ENCODE data around the gene SUFU. TPM values are rescaled to one million over a fixed set of nuclear protein-coding genes. Genes with fewer than 3 reads are reported as not detected.

The SUFU gene
- total and polyA plus RNA-seq, 2 of the 13 experiments (the other 11 are each of a cell fraction or from before 2014, with no cell fraction given), result 2.9 to 5.5 TPM

DNA sequence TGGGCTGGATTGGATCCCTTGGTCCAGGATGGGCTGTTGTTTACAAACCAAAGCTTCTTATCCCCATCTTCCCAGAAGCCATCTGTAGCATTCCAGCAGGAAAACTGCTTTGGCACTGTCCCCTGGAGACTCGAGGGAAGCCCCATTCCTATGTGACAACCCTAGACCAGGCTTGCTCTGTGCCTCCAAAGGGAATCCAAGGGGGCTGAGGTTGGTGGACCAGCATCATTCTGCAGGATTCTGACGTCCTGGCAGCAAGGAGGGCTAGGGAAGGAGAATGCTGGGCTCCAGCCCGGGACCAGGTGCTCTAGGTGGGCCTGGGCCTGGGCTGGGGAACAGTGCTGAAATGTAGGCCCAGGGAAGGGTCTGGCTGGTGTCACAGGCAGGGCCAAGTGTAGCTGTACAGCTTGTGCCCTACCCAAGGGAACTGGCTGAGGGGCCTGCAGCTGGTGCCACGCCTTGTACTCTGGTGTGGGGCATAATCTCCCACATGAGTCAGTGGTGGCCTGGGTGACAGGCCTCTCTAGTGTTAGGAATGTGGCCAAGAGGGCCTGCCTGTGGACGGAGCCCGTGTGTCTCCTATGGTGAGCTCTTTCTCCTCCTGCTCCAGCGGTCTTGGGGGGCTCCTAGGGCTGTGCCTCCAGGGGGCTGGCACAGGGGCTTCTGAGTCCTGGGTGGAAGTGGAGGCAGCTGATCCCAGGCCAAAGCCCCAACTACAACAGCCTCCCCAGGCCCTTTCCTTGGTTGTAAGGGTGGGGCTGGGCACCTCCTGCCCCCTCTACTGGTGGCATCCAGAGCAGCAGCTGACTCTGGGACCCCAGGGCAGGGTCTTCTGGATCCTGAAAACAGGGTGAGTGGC, 165.7 kb downstream of the SUFU start (continued):
- TF ChIP-seq, protein P1, sequence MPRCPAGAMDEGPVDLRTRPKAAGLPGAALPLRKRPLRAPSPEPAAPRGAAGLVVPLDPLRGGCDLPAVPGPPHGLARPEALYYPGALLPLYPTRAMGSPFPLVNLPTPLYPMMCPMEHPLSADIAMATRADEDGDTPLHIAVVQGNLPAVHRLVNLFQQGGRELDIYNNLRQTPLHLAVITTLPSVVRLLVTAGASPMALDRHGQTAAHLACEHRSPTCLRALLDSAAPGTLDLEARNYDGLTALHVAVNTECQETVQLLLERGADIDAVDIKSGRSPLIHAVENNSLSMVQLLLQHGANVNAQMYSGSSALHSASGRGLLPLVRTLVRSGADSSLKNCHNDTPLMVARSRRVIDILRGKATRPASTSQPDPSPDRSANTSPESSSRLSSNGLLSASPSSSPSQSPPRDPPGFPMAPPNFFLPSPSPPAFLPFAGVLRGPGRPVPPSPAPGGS (CRISPR knock-in tag; IDR thresholded peaks at IDR 0.05), result no peak
- peak; percentile 59; the same call in 1 of the 2 replicates for TF ChIP-seq NFKB2 (CRISPR knock-in tag; IDR thresholded peaks at IDR 0.05; ENCODE audit: borderline replicate concordance)
- TF ChIP-seq, protein P2, sequence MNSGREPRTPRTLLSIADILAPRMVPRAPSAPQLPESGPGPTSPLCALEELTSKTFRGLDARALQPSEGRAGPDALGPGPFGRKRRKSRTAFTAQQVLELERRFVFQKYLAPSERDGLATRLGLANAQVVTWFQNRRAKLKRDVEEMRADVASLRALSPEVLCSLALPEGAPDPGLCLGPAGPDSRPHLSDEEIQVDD (CRISPR knock-in tag; IDR thresholded peaks at IDR 0.05; ENCODE audit: borderline replicate concordance), result no peak
- TF ChIP-seq HMGA1 (CRISPR knock-in tag; conservative IDR thresholded peaks at IDR 0.05), result no peak
- TF ChIP-seq STAG1 (CRISPR knock-in tag; IDR thresholded peaks at IDR 0.05), result peak; percentile 39
- 0 out of 2 replicates have a peak, but pooled peaks have one; percentile 19 for TF ChIP-seq FOXK1 (CRISPR knock-in tag; IDR thresholded peaks at IDR 0.05; ENCODE audit: borderline replicate concordance, low read depth)
- TF ChIP-seq U2AF1 (optimal IDR thresholded peaks at IDR 0.05; ENCODE audit: low read depth, low read length), result peak; percentile 12
- no peak for TF ChIP-seq EHMT2 (IDR thresholded peaks at IDR 0.05; ENCODE audit: borderline replicate concordance, low read depth, low read length)
- TF ChIP-seq, protein P3, sequence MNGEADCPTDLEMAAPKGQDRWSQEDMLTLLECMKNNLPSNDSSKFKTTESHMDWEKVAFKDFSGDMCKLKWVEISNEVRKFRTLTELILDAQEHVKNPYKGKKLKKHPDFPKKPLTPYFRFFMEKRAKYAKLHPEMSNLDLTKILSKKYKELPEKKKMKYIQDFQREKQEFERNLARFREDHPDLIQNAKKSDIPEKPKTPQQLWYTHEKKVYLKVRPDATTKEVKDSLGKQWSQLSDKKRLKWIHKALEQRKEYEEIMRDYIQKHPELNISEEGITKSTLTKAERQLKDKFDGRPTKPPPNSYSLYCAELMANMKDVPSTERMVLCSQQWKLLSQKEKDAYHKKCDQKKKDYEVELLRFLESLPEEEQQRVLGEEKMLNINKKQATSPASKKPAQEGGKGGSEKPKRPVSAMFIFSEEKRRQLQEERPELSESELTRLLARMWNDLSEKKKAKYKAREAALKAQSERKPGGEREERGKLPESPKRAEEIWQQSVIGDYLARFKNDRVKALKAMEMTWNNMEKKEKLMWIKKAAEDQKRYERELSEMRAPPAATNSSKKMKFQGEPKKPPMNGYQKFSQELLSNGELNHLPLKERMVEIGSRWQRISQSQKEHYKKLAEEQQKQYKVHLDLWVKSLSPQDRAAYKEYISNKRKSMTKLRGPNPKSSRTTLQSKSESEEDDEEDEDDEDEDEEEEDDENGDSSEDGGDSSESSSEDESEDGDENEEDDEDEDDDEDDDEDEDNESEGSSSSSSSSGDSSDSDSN (CRISPR knock-in tag; IDR thresholded peaks at IDR 0.05), result peak; percentile 35
- no peak for TF ChIP-seq PAWR (CRISPR knock-in tag; IDR thresholded peaks at IDR 0.05; ENCODE audit: borderline replicate concordance)
- TF ChIP-seq STAT5B (CRISPR knock-in tag; IDR thresholded peaks at IDR 0.05), result no peak
- TF ChIP-seq, protein P4, sequence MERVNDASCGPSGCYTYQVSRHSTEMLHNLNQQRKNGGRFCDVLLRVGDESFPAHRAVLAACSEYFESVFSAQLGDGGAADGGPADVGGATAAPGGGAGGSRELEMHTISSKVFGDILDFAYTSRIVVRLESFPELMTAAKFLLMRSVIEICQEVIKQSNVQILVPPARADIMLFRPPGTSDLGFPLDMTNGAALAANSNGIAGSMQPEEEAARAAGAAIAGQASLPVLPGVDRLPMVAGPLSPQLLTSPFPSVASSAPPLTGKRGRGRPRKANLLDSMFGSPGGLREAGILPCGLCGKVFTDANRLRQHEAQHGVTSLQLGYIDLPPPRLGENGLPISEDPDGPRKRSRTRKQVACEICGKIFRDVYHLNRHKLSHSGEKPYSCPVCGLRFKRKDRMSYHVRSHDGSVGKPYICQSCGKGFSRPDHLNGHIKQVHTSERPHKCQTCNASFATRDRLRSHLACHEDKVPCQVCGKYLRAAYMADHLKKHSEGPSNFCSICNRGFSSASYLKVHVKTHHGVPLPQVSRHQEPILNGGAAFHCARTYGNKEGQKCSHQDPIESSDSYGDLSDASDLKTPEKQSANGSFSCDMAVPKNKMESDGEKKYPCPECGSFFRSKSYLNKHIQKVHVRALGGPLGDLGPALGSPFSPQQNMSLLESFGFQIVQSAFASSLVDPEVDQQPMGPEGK (CRISPR knock-in tag; IDR thresholded peaks at IDR 0.05), result peak; percentile 56; the same call in 1 of the 2 replicates
- TF ChIP-seq ZNF230 (CRISPR knock-in tag; IDR thresholded peaks at IDR 0.05), result no peak
- no peak for TF ChIP-seq MEF2D (CRISPR knock-in tag; IDR thresholded peaks at IDR 0.05)
- no peak for TF ChIP-seq ZNF546 (CRISPR knock-in tag; conservative IDR thresholded peaks at IDR 0.05)
- no peak for TF ChIP-seq MAZ (IDR thresholded peaks at IDR 0.05; ENCODE audit: borderline replicate concordance, low read depth, low read length)
- TF ChIP-seq MAZ (CRISPR knock-in tag; IDR thresholded peaks at IDR 0.05; ENCODE audit: low read depth), result no peak
- TF ChIP-seq ZNF530 (CRISPR knock-in tag; IDR thresholded peaks at IDR 0.05; ENCODE audit: low read depth), result no peak
- TF ChIP-seq ZNF7 (CRISPR knock-in tag; IDR thresholded peaks at IDR 0.05), result no peak
- TF ChIP-seq, protein P5, sequence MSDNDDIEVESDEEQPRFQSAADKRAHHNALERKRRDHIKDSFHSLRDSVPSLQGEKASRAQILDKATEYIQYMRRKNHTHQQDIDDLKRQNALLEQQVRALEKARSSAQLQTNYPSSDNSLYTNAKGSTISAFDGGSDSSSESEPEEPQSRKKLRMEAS (IDR thresholded peaks at IDR 0.05), result peak; percentile 36; the same call in 1 of the 2 replicates
- TF ChIP-seq GABPA (IDR thresholded peaks at IDR 0.05; ENCODE audit: low read depth, low read length), result no peak
- no peak for TF ChIP-seq GABPA (CRISPR knock-in tag; IDR thresholded peaks at IDR 0.05; ENCODE audit: low read depth)
- peak; percentile 63; the same call in 1 of the 2 replicates for TF ChIP-seq ARID2 (CRISPR knock-in tag; IDR thresholded peaks at IDR 0.05; ENCODE audit: borderline replicate concordance)
- no peak for TF ChIP-seq ZNF382 (CRISPR knock-in tag; IDR thresholded peaks at IDR 0.05; ENCODE audit: borderline replicate concordance)

Measured in HepG2 (cell line).